ENCODE measurements around the gene MYL12A. TPM values are rescaled to one million over a fixed set of nuclear protein-coding genes. Genes with fewer than 3 reads are reported as not detected.

Gene MYL12A
- total and polyA plus RNA-seq, 2 of the 13 experiments (the other 11 are each of a cell fraction or from before 2014, with no cell fraction given): 261 to 277 TPM

DNA sequence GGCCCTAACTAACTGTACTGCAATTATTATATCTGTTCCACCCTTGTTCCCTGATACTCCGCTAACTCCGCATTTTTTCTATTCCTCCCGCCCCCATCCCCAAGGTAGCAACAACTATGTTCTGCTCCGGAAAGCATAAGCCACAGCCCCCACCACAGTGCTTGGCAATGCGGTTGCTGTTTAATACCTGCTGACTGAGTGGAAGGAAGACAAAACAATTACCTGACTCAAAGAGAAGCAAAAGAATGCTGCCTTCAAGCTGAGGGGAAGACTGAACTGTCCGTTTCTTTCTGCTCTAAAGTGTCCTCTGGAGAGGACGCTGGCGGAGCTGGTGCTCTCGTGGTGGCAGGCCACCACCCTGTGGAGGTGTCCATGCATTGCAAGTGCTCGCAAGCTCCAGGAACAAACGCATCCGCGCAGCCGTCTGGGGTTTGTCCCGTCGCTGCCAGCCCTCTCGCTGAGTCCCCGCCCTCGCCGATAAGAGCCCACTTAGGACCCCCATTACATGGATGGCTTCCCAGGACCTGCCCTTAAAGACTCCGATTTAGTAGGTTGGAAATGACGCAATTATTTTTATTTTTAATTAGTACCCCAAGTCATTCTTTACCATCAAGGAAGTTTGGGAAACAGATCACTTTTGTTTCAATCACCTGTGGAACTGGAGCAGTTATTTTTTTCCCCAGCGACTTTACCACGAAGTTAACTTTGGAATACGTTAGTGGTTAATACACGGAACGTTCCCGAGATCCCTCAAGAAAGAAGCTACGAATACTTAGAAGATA, 1.6 kb upstream of the MYL12A start (continued):
- TF ChIP-seq ZNF619 (CRISPR knock-in tag; IDR thresholded peaks at IDR 0.05) (no peak), ZFX (CRISPR knock-in tag; IDR thresholded peaks at IDR 0.05; ENCODE audit: low read depth) (peak; percentile 46; the same call in 1 of the 2 replicates), ZNF615 (CRISPR knock-in tag; IDR thresholded peaks at IDR 0.05; ENCODE audit: borderline replicate concordance) (no peak), ZNF773 (CRISPR knock-in tag; IDR thresholded peaks at IDR 0.05; ENCODE audit: borderline replicate concordance) (no peak), FOXO1 (CRISPR knock-in tag; IDR thresholded peaks at IDR 0.05) (peak; percentile 83), ARNT2 (CRISPR knock-in tag; IDR thresholded peaks at IDR 0.05; ENCODE audit: low read depth) (no peak), SKI (IDR thresholded peaks at IDR 0.05; ENCODE audit: partially characterized antibody) (no peak), IRF2 (CRISPR knock-in tag; IDR thresholded peaks at IDR 0.05) (peak; percentile 81), NR2C2 (CRISPR knock-in tag; IDR thresholded peaks at IDR 0.05; ENCODE audit: borderline replicate concordance) (0 out of 2 replicates have a peak, but pooled peaks have one; percentile 28), CBX5 (CRISPR knock-in tag; IDR thresholded peaks at IDR 0.05; ENCODE audit: borderline replicate concordance) (peak; percentile 88; the same call in 1 of the 2 replicates), SMARCE1 (IDR thresholded peaks at IDR 0.05; ENCODE audit: borderline replicate concordance) (no peak), HHEX (CRISPR knock-in tag; IDR thresholded peaks at IDR 0.05) (no peak), GFI1 (CRISPR knock-in tag; IDR thresholded peaks at IDR 0.05; ENCODE audit: borderline replicate concordance) (0 out of 2 replicates have a peak, but pooled peaks have one; percentile 46), ZNF83 (CRISPR knock-in tag; IDR thresholded peaks at IDR 0.05; ENCODE audit: borderline replicate concordance) (no peak), ATF7 (IDR thresholded peaks at IDR 0.05) (no peak), ATF7 (CRISPR knock-in tag; IDR thresholded peaks at IDR 0.05) (no peak), ZBTB38 (CRISPR knock-in tag; IDR thresholded peaks at IDR 0.05) (peak; percentile 93)
- TF ChIP-seq, protein P1, sequence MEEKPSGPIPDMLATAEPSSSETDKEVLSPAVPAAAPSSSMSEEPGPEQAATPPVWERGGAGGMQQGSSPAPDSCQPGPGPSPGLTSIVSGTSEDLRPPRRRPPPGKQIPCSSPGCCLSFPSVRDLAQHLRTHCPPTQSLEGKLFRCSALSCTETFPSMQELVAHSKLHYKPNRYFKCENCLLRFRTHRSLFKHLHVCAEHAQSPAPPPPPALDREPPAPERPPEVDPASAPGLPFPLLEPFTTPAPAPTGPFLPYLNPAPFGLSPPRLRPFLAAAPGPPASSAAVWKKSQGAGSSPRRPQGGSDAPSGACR (CRISPR knock-in tag; IDR thresholded peaks at IDR 0.05): 0 out of 2 replicates have a peak, but pooled peaks have one; percentile 36
- TF ChIP-seq, protein P2, sequence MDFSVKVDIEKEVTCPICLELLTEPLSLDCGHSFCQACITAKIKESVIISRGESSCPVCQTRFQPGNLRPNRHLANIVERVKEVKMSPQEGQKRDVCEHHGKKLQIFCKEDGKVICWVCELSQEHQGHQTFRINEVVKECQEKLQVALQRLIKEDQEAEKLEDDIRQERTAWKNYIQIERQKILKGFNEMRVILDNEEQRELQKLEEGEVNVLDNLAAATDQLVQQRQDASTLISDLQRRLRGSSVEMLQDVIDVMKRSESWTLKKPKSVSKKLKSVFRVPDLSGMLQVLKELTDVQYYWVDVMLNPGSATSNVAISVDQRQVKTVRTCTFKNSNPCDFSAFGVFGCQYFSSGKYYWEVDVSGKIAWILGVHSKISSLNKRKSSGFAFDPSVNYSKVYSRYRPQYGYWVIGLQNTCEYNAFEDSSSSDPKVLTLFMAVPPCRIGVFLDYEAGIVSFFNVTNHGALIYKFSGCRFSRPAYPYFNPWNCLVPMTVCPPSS (IDR thresholded peaks at IDR 0.05): no peak
- TF ChIP-seq, protein P3, sequence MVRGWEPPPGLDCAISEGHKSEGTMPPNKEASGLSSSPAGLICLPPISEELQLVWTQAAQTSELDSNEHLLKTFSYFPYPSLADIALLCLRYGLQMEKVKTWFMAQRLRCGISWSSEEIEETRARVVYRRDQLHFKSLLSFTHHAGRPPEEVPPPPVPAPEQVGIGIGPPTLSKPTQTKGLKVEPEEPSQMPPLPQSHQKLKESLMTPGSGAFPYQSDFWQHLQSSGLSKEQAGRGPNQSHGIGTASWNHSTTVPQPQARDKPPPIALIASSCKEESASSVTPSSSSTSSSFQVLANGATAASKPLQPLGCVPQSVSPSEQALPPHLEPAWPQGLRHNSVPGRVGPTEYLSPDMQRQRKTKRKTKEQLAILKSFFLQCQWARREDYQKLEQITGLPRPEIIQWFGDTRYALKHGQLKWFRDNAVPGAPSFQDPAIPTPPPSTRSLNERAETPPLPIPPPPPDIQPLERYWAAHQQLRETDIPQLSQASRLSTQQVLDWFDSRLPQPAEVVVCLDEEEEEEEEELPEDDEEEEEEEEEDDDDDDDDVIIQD (CRISPR knock-in tag; IDR thresholded peaks at IDR 0.05; ENCODE audit: low read depth): peak; percentile 29; the same call in 1 of the 2 replicates
- TF ChIP-seq, protein P4, sequence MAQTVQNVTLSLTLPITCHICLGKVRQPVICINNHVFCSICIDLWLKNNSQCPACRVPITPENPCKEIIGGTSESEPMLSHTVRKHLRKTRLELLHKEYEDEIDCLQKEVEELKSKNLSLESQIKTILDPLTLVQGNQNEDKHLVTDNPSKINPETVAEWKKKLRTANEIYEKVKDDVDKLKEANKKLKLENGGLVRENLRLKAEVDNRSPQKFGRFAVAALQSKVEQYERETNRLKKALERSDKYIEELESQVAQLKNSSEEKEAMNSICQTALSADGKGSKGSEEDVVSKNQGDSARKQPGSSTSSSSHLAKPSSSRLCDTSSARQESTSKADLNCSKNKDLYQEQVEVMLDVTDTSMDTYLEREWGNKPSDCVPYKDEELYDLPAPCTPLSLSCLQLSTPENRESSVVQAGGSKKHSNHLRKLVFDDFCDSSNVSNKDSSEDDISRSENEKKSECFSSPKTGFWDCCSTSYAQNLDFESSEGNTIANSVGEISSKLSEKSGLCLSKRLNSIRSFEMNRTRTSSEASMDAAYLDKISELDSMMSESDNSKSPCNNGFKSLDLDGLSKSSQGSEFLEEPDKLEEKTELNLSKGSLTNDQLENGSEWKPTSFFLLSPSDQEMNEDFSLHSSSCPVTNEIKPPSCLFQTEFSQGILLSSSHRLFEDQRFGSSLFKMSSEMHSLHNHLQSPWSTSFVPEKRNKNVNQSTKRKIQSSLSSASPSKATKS (CRISPR knock-in tag; IDR thresholded peaks at IDR 0.05): no peak
- TF ChIP-seq, protein P5, sequence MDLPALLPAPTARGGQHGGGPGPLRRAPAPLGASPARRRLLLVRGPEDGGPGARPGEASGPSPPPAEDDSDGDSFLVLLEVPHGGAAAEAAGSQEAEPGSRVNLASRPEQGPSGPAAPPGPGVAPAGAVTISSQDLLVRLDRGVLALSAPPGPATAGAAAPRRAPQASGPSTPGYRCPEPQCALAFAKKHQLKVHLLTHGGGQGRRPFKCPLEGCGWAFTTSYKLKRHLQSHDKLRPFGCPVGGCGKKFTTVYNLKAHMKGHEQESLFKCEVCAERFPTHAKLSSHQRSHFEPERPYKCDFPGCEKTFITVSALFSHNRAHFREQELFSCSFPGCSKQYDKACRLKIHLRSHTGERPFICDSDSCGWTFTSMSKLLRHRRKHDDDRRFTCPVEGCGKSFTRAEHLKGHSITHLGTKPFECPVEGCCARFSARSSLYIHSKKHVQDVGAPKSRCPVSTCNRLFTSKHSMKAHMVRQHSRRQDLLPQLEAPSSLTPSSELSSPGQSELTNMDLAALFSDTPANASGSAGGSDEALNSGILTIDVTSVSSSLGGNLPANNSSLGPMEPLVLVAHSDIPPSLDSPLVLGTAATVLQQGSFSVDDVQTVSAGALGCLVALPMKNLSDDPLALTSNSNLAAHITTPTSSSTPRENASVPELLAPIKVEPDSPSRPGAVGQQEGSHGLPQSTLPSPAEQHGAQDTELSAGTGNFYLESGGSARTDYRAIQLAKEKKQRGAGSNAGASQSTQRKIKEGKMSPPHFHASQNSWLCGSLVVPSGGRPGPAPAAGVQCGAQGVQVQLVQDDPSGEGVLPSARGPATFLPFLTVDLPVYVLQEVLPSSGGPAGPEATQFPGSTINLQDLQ (CRISPR knock-in tag; IDR thresholded peaks at IDR 0.05): no peak
